Metanephros (tissue), 1 donor: Measurements from ENCODE around the gene NUDT6. TPM values are rescaled to one million over a fixed set of nuclear protein-coding genes. Genes with fewer than 3 reads are reported as not detected.

Source experiments
- total RNA-seq: library from RNA; depleted of rRNA; stranded (reverse); fragments of >200 nt; gene quantifications from one replicate; pipeline ENCODE4 v1.2.3, GENCODE V29; 2014

NUDT6 gene
- total RNA-seq: 12.9 TPM

DNA sequence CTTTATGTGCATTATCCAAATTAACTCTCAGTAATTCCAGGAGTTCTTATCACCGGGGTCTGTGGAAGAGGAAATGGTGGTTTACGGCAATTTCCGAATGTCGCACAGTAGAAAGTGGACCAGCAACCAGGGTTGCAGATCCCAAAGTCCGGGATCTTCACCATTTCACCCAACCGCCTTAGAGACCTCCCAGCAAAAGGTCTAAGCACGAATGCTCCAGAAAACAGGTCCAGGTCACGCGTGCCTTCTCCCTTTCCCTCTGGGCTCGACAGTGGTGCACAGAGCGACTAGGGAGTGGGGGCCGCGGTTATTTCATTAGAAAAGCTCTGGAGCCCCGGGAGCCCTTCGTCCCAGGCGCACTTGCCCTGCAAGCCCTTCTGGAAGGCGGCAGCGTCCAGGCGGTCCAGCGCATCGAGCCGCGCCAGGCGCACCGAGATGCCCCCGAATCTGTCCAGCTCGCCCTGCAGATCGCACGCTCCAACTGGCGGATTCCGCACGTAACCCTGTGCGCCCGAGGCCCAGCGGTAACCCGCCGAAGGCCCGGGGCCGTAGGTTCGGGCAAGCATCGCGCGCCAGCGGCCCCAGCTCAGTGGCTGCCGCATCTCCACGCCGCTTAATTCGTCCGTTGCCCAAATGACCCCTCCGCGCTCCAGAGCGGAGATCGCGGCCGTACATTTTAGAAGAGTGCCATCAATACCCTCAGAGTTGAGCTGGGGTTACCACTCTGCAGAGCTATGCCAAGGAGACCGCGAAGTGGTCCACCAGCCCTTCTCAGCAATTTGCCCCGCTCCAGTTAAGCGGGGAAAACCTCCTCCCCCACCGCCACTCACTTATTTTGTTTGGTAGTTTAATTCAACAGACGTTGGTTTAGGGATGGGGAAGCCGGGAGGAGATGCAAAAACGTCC lies at the start of gene NUDT6:
TSS of gene NUDT6 (minus strand) at position 627 of the 906 bp plus-strand sequence. CDS start at position 602, 25 bp downstream.

Other genes with a start within 250 kb of the NUDT6 start
- gene BBS12, start 189.9 kb downstream of the NUDT6 start, total RNA-seq: 10.4 TPM
- 8.7 TPM for gene FGF2, start 95.8 kb downstream of the NUDT6 start, total RNA-seq